Measurements from ENCODE around the gene ANXA2R.
"Not testable (repeated sequence)": the region's sequence is repeated elsewhere in the genome, so short reads cannot be mapped to it uniquely, and the experiment has no call there.

ANXA2R gene

DNA sequence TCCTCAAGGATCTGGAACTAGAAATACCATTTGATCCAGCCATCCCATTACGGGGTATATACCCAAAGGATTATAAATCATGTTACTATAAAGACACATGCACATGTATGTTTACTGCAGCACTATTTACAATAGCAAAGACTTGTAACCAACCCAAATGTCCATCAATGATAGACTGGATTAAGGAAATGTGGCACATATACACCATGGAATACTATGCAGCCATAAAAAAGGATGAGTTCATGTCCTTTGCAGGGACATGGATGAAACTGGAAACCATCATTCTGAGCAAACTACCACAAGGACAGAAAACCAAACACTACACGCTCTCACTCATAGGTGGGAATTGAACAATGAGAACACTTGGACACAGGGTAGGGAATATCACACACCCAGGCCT is 19.9 kb upstream of the ANXA2R start:
- H3K27ac ChIP-seq (ENCODE audit: insufficient read depth in 1 of 2, low read depth in 1 of 2, low read length in 2 of 2, poor library complexity in 1 of 2, severe bottlenecking in 2 of 2); H3K36me3 ChIP-seq (ENCODE audit: control insufficient read depth in 4 of 4, insufficient read depth in 4 of 4, low read length in 3 of 4); H3K9me3 ChIP-seq (ENCODE audit: control extremely low read depth in 1 of 5, control insufficient read depth in 4 of 5, insufficient read depth in 2 of 5, low read depth in 1 of 5, low read length in 4 of 5); DNase-seq; POLR2A ChIA-PET; H3K4me3 ChIP-seq (ENCODE audit: control insufficient read depth in 1 of 7, extremely low read depth in 1 of 7, insufficient read depth in 4 of 7, low read depth in 2 of 7, low read length in 6 of 7); CTCF ChIA-PET; H3K27me3 ChIP-seq (replicated peaks in 2 of 5; ENCODE audit: control insufficient read depth in 4 of 5, insufficient read depth in 5 of 5, low read length in 4 of 5): not testable (repeated sequence)
- peaks cover 0 to 13% (median 12%) of the 10 kb centered on the region in 4 experiments for H3K4me1 ChIP-seq (ENCODE audit: control extremely low read depth in 1 of 4, control insufficient read depth in 4 of 4, insufficient read depth in 4 of 4, low read length in 3 of 4)
- no CpG with 5 or more reads among the region's 2 CpGs for WGBS (ENCODE audit: insufficient coverage)

DNA sequence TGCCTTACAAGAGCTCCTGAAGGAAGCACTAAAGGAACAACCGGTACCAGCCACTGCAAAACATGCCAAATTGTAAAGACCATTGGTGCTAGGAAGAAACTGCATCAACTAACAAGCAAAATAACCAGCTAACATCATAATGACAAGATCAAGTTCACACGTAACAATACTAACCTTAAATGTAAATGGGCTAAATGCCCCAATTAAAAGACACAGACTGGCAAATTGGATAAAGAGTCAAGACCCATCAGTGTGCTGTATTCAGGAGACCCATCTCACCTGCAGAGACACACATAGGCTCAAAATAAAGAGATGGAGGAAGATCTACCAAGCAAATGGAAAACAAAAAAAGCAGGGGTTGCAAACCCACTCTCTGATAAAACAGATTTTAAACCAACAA is 15.0 kb upstream of the ANXA2R start:
- H3K4me1 ChIP-seq (ENCODE audit: control extremely low read depth in 1 of 4, control insufficient read depth in 4 of 4, insufficient read depth in 4 of 4, low read length in 3 of 4); H3K9me3 ChIP-seq (ENCODE audit: control extremely low read depth in 1 of 5, control insufficient read depth in 4 of 5, insufficient read depth in 2 of 5, low read depth in 1 of 5, low read length in 4 of 5); H3K4me3 ChIP-seq (ENCODE audit: control insufficient read depth in 1 of 7, extremely low read depth in 1 of 7, insufficient read depth in 4 of 7, low read depth in 2 of 7, low read length in 6 of 7); DNase-seq; H3K27me3 ChIP-seq (replicated peaks in 2 of 5; ENCODE audit: control insufficient read depth in 4 of 5, insufficient read depth in 5 of 5, low read length in 4 of 5); POLR2A ChIA-PET; H3K27ac ChIP-seq (ENCODE audit: insufficient read depth in 1 of 2, low read depth in 1 of 2, low read length in 2 of 2, poor library complexity in 1 of 2, severe bottlenecking in 2 of 2): not testable (repeated sequence)
- CTCF ChIA-PET = interaction anchor here (0.6 to 1.1 kb wide), 2 partner anchors 17 to 462 kb away, joined by 3 read pairs; no protein-coding TSS in a partner anchor
- peaks cover 6 to 16% (median 7%) of the 10 kb centered on the region in 4 experiments for H3K36me3 ChIP-seq (ENCODE audit: control insufficient read depth in 4 of 4, insufficient read depth in 4 of 4, low read length in 3 of 4)
- no CpG with 5 or more reads among the region's 2 CpGs for WGBS (ENCODE audit: insufficient coverage)

DNA sequence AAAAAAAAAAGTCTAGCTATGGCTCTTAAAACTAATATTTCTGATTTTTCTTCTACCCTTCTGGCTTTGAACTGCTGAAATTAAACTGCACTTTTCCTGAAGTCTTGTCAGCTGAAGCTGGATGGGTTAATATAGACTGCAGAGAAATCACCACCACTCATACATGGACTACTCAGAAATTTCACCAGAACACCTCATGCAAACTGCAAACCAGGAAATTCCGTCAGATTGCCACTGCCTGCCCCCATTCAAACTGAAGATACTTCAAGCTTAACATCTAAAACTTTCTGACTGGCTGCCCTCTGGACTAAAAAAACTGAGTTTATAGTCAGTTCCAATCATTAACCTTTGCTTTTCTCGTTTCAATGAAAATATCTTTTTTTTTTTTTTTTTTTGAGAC is 11.6 kb upstream of the ANXA2R start:
- Histone ChIP-seq H3K4me1 (ENCODE audit: control extremely low read depth in 1 of 4, control insufficient read depth in 4 of 4, insufficient read depth in 4 of 4, low read length in 3 of 4) (peaks cover 0 to 12% (median 1%) of the 10 kb centered on the region in 4 experiments), H3K9me3 (ENCODE audit: control extremely low read depth in 1 of 5, control insufficient read depth in 4 of 5, insufficient read depth in 2 of 5, low read depth in 1 of 5, low read length in 4 of 5) (no peaks in the 10 kb centered on the region), H3K27me3 (replicated peaks in 2 of 5; ENCODE audit: control insufficient read depth in 4 of 5, insufficient read depth in 5 of 5, low read length in 4 of 5) (no peaks in the 10 kb centered on the region), H3K4me3 (ENCODE audit: control insufficient read depth in 1 of 7, extremely low read depth in 1 of 7, insufficient read depth in 4 of 7, low read depth in 2 of 7, low read length in 6 of 7) (no peak overlapping the region), H3K36me3 (ENCODE audit: control insufficient read depth in 4 of 4, insufficient read depth in 4 of 4, low read length in 3 of 4) (peaks cover 4 to 16% (median 6%) of the 10 kb centered on the region in 4 experiments), H3K27ac (ENCODE audit: insufficient read depth in 1 of 2, low read depth in 1 of 2, low read length in 2 of 2, poor library complexity in 1 of 2, severe bottlenecking in 2 of 2) (no peak overlapping the region)
- ChIA-PET CTCF (interaction anchor here (0.7 to 1.2 kb wide), 4 partner anchors 13 to 21 kb away, joined by 3 to 5 read pairs (median 4); no protein-coding TSS in a partner anchor), POLR2A (no interaction called here)
- 88% methylated on average over 1 of the region's 2 CpGs for WGBS (ENCODE audit: insufficient coverage)
- DNase-seq = no peak

DNA sequence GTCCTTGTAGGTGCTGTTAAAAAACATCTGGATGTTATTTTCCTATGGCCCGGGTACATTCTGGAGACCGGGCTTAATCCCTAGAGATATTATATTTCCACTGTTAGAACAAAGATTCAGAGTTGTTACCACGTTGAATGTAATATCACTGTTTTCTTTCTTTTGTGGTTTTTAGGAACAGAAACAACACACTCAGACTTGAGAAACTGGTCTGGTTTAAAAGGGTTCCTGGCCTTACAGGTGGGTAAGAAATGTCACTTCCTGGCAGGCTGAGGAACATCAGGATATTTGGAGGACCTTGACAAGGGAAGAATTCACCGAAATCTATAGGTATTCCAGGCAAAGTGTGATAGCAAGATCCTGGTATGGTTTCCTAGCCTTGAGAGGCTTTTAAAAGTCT is 10.3 kb upstream of the ANXA2R start:
- H3K9me3 ChIP-seq (ENCODE audit: control extremely low read depth in 1 of 5, control insufficient read depth in 4 of 5, insufficient read depth in 2 of 5, low read depth in 1 of 5, low read length in 4 of 5) = no peaks in the 10 kb centered on the region
- WGBS (ENCODE audit: insufficient coverage) = 100% methylated on average over 2 of the region's 4 CpGs
- no peak for DNase-seq
- CTCF ChIA-PET = interaction anchor here (1.1 to 1.9 kb wide), 6 partner anchors 12 to 139 kb away, joined by 3 to 7 read pairs (median 4); no protein-coding TSS in a partner anchor
- POLR2A ChIA-PET = interaction anchor here (1.1 kb wide), 1 partner anchor 11 kb away, joined by 3 read pairs; no protein-coding TSS in a partner anchor
- peaks cover 0 to 12% (median 1%) of the 10 kb centered on the region in 4 experiments for H3K4me1 ChIP-seq (ENCODE audit: control extremely low read depth in 1 of 4, control insufficient read depth in 4 of 4, insufficient read depth in 4 of 4, low read length in 3 of 4)
- no peak overlapping the region for H3K4me3 ChIP-seq (ENCODE audit: control insufficient read depth in 1 of 7, extremely low read depth in 1 of 7, insufficient read depth in 4 of 7, low read depth in 2 of 7, low read length in 6 of 7)
- peaks cover 4 to 16% (median 6%) of the 10 kb centered on the region in 4 experiments for H3K36me3 ChIP-seq (ENCODE audit: control insufficient read depth in 4 of 4, insufficient read depth in 4 of 4, low read length in 3 of 4)
- no peak overlapping the region for H3K27ac ChIP-seq (ENCODE audit: insufficient read depth in 1 of 2, low read depth in 1 of 2, low read length in 2 of 2, poor library complexity in 1 of 2, severe bottlenecking in 2 of 2)
- H3K27me3 ChIP-seq (replicated peaks in 2 of 5; ENCODE audit: control insufficient read depth in 4 of 5, insufficient read depth in 5 of 5, low read length in 4 of 5) = no peaks in the 10 kb centered on the region

DNA sequence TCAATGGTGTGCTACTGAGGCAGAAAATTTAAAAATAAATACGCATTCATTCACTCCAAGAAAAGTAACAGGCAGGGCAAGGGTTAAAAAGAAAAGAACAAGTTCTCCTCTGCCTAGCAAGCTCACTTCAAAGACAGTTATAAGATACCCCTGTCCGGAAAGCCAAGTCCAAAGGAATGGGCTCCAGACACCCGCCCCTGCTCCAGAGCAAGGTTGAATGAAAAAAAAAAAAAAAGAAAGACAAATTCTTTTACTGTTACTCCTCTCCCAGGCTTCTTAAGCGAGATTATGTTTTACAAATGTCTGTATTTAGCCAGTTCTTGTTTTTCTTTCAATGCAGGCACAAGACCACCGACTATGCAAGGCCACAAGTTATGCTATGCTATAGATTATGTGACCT is 9.1 kb upstream of the ANXA2R start:
- CTCF ChIA-PET = interaction anchor here (1.0 to 1.9 kb wide), 4 partner anchors 8 to 56 kb away, joined by 3 to 7 read pairs (median 6); no protein-coding TSS in a partner anchor
- H3K36me3 ChIP-seq (ENCODE audit: control insufficient read depth in 4 of 4, insufficient read depth in 4 of 4, low read length in 3 of 4) = peaks cover 4 to 22% (median 6%) of the 10 kb centered on the region in 4 experiments
- no peak overlapping the region for H3K4me3 ChIP-seq (ENCODE audit: control insufficient read depth in 1 of 7, extremely low read depth in 1 of 7, insufficient read depth in 4 of 7, low read depth in 2 of 7, low read length in 6 of 7)
- no peak overlapping the region for H3K27ac ChIP-seq (ENCODE audit: insufficient read depth in 1 of 2, low read depth in 1 of 2, low read length in 2 of 2, poor library complexity in 1 of 2, severe bottlenecking in 2 of 2)
- POLR2A ChIA-PET = interaction anchor here (1.1 kb wide), 1 partner anchor 12 kb away, joined by 3 read pairs; no protein-coding TSS in a partner anchor
- DNase-seq = no peak
- H3K4me1 ChIP-seq (ENCODE audit: control extremely low read depth in 1 of 4, control insufficient read depth in 4 of 4, insufficient read depth in 4 of 4, low read length in 3 of 4) = peaks cover 0 to 15% (median 2%) of the 10 kb centered on the region in 4 experiments
- no peaks in the 10 kb centered on the region for H3K9me3 ChIP-seq (ENCODE audit: control extremely low read depth in 1 of 5, control insufficient read depth in 4 of 5, insufficient read depth in 2 of 5, low read depth in 1 of 5, low read length in 4 of 5)
- H3K27me3 ChIP-seq (replicated peaks in 2 of 5; ENCODE audit: control insufficient read depth in 4 of 5, insufficient read depth in 5 of 5, low read length in 4 of 5) = no peaks in the 10 kb centered on the region
- no CpG with 5 or more reads among the region's 5 CpGs for WGBS (ENCODE audit: insufficient coverage)

DNA sequence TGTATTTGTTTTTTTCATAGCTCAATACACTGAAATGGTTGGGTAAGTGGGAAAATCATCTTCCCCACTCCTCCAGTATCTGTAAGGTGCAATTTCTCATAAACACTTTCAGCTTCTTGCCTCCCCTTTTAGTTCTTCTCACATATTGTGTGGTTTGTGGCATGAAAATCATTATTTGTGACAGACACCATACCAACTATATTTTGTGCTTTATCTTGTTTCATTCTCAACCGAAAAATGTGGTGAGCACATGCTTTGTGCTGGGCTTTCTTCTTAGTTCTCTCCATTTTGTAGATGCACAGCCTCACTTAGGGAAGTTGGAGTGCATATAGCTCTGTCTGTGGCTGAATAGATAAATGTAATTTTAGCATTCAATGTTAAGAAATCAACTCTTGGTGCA is 6.4 kb upstream of the ANXA2R start:
- peak in 1 of 3 donors; percentile 31 for DNase-seq
- no peaks in the 10 kb centered on the region for H3K9me3 ChIP-seq (ENCODE audit: control extremely low read depth in 1 of 5, control insufficient read depth in 4 of 5, insufficient read depth in 2 of 5, low read depth in 1 of 5, low read length in 4 of 5)
- WGBS (ENCODE audit: insufficient coverage) = no CpG with 5 or more reads among the region's 1 CpG
- H3K4me3 ChIP-seq (ENCODE audit: control insufficient read depth in 1 of 7, extremely low read depth in 1 of 7, insufficient read depth in 4 of 7, low read depth in 2 of 7, low read length in 6 of 7) = no peak overlapping the region
- no peak overlapping the region for H3K27ac ChIP-seq (ENCODE audit: insufficient read depth in 1 of 2, low read depth in 1 of 2, low read length in 2 of 2, poor library complexity in 1 of 2, severe bottlenecking in 2 of 2)
- ChIA-PET CTCF (interaction anchor here (0.9 to 3.2 kb wide), 7 partner anchors 15 to 60 kb away, joined by 3 to 16 read pairs (median 4); no protein-coding TSS in a partner anchor), POLR2A (no interaction called here)
- H3K36me3 ChIP-seq (ENCODE audit: control insufficient read depth in 4 of 4, insufficient read depth in 4 of 4, low read length in 3 of 4) = peaks cover 0 to 11% (median 0%) of the 10 kb centered on the region in 4 experiments
- peaks cover 0 to 35% (median 17%) of the 10 kb centered on the region in 4 experiments for H3K4me1 ChIP-seq (ENCODE audit: control extremely low read depth in 1 of 4, control insufficient read depth in 4 of 4, insufficient read depth in 4 of 4, low read length in 3 of 4)
- H3K27me3 ChIP-seq (replicated peaks in 2 of 5; ENCODE audit: control insufficient read depth in 4 of 5, insufficient read depth in 5 of 5, low read length in 4 of 5) = no peaks in the 10 kb centered on the region

DNA sequence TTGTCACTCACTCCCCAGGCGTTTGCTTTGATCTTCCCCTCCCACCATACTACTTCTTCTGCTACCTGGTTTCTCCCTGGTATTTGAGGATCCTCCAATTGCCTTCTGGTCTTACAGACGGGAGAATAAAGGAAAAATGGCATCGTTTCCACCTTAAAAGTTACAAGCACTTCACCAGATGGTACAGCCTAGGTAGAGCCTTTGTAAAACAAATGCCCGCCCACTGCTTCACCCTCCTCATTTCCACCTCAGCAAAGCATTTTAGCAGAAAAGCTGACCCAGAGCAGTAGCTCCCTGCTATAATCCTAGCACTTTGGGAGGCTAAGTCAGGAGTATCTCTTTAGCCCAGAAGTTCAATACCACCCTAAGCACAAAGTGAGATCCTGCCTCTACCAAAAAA is 5.1 kb upstream of the ANXA2R start:
- POLR2A ChIA-PET = interaction anchor here (0.7 kb wide), 1 partner anchor 54 kb away, joined by 4 read pairs; no protein-coding TSS in a partner anchor
- Histone ChIP-seq H3K27ac (ENCODE audit: insufficient read depth in 1 of 2, low read depth in 1 of 2, low read length in 2 of 2, poor library complexity in 1 of 2, severe bottlenecking in 2 of 2) (no peak overlapping the region), H3K4me3 (ENCODE audit: control insufficient read depth in 1 of 7, extremely low read depth in 1 of 7, insufficient read depth in 4 of 7, low read depth in 2 of 7, low read length in 6 of 7) (no peak overlapping the region), H3K36me3 (ENCODE audit: control insufficient read depth in 4 of 4, insufficient read depth in 4 of 4, low read length in 3 of 4) (peaks cover 0 to 7% (median 0%) of the 10 kb centered on the region in 4 experiments), H3K27me3 (replicated peaks in 2 of 5; ENCODE audit: control insufficient read depth in 4 of 5, insufficient read depth in 5 of 5, low read length in 4 of 5) (no peaks in the 10 kb centered on the region), H3K9me3 (ENCODE audit: control extremely low read depth in 1 of 5, control insufficient read depth in 4 of 5, insufficient read depth in 2 of 5, low read depth in 1 of 5, low read length in 4 of 5) (no peaks in the 10 kb centered on the region), H3K4me1 (ENCODE audit: control extremely low read depth in 1 of 4, control insufficient read depth in 4 of 4, insufficient read depth in 4 of 4, low read length in 3 of 4) (peaks cover 6 to 46% (median 18%) of the 10 kb centered on the region in 4 experiments)
- CTCF ChIA-PET = interaction anchor here (0.9 to 3.2 kb wide), 5 partner anchors 16 to 51 kb away, joined by 3 to 16 read pairs (median 4); no protein-coding TSS in a partner anchor
- no peak for DNase-seq
- WGBS (ENCODE audit: insufficient coverage) = 86% methylated on average over 2 of the region's 4 CpGs
